HCT116 (cell line): Measurements from ENCODE around the gene PRSS22. TPM values are rescaled to one million over a fixed set of nuclear protein-coding genes. Genes with fewer than 3 reads are reported as not detected.

Experiments used
- ATAC-seq: fragments of 200-7000 bp; cut with Tn5 transposase; 2 replicates; pipeline ENCODE4 v1.9.1; 2020; ENCODE audit warnings: mild to moderate bottlenecking, moderate library complexity
- BruUV-seq: library from RNA; stranded (reverse); fragments of 400-500 nt; replicated peaks from 2 replicates; lab custom pipeline; 2021; lab: Mats Ljungman, UMichigan
- CTCF ChIA-PET: fragments of 300-600 bp; sonication (Branson Sonifier 250); formaldehyde crosslinking; loops from one replicate; lab custom pipeline; 2021; ENCODE audit warnings: antibody characterized with exemption; lab: Charles Lee
- POLR2A ChIA-PET: fragments of 300-600, 350-600 bp; sonication (Branson Sonifier 250); formaldehyde crosslinking; loops from one replicate; lab custom pipeline; 2021; ENCODE audit warnings: antibody characterized with exemption; lab: Charles Lee
- RAD21 ChIA-PET, 2 experiments: fragments of 300-600 bp; sonication (Branson Sonifier 250); formaldehyde crosslinking; loops; one replicate each; lab custom pipeline; 2023; ENCODE audit warnings: low total read pairs in 2 of 2; ENCODE audit not compliant: uncharacterized antibody in 2 of 2, unreplicated experiment in 2 of 2, low non-redundant PET in 1 of 2; lab: Charles Lee
- DNase-seq: peaks from one replicate; pipeline ENCODE4 v3.0.0-alpha.2; 2010; ENCODE audit warnings: low read depth, low spot score
- H2AFZ ChIP-seq: fragments of 200-600 bp; shearing (Covaris generic), sonication (generic); 2 replicates; pipeline ENCODE4 v1.6.1; 2017; ENCODE audit warnings: low read depth, mixed run types, mixed read lengths, antibody characterized with exemption, low read length; ENCODE audit not compliant: poor library complexity, severe bottlenecking
- H3K27ac ChIP-seq: 2 replicates; pipeline ENCODE4 v1.5.1; 2012; ENCODE audit warnings: low read depth, low read length
- H3K27me3 ChIP-seq: fragments of 200-600 bp; sonication (generic); 2 replicates; pipeline ENCODE4 v1.6.1; 2016; ENCODE audit warnings: mixed run types, low read length, mixed read lengths; ENCODE audit not compliant: insufficient read depth
- H3K36me3 ChIP-seq, 2 experiments: fragments of 200-500 bp in 1 of 2; fragments of 200-600 bp in 1 of 2; sonication (Bioruptor generic) in 1 of 2; sonication (generic) in 1 of 2; 2 replicates each; pipeline versions ENCODE4 v1.5.1 to v1.6.1; 2014 to 2016; ENCODE audit warnings: low read length in 2 of 2, inconsistent platforms in 1 of 2, mixed read lengths in 1 of 2, mixed run types in 1 of 2; ENCODE audit not compliant: insufficient read depth in 2 of 2, control insufficient read depth in 1 of 2
- H3K4me1 ChIP-seq, 2 experiments: fragments of 200-600 bp in 1 of 2; sonication (generic) in 1 of 2; 2 replicates each; pipeline versions ENCODE4 v1.5.1 to v1.6.1; 2012 to 2017; ENCODE audit warnings: low read length in 2 of 2, inconsistent platforms in 1 of 2, mild to moderate bottlenecking in 1 of 2, mixed read lengths in 1 of 2, mixed run types in 1 of 2, moderate library complexity in 1 of 2; ENCODE audit not compliant: insufficient read depth in 2 of 2, control insufficient read depth in 1 of 2
- H3K4me2 ChIP-seq: fragments of 200-600 bp; sonication (generic); 2 replicates; pipeline ENCODE4 v1.6.1; 2017; ENCODE audit warnings: mixed run types, low read length, mixed read lengths
- H3K4me3 ChIP-seq, 2 experiments: fragments of 200-600 bp in 1 of 2; sonication (generic) in 1 of 2; replicated peaks in 1 of 2; 2 replicates each; pipeline ENCODE4 v1.5.1; 2011 to 2016; ENCODE audit warnings: low read length in 2 of 2, control low read depth in 1 of 2, low read depth in 1 of 2, mild to moderate bottlenecking in 1 of 2, mixed read lengths in 1 of 2, mixed run types in 1 of 2
- H3K79me2 ChIP-seq: fragments of 200-600 bp; sonication (generic); 2 replicates; pipeline ENCODE4 v1.6.1; 2017; ENCODE audit warnings: mild to moderate bottlenecking, mixed run types, low read length, moderate library complexity, mixed read lengths; ENCODE audit not compliant: insufficient read depth
- H3K9ac ChIP-seq: fragments of 200-600 bp; sonication (generic); 2 replicates; pipeline ENCODE4 v1.6.1; 2016; ENCODE audit warnings: low read length, mixed read lengths
- H3K9me2 ChIP-seq: fragments of 200-600 bp; sonication (generic), shearing (Covaris generic); 2 replicates; pipeline ENCODE4 v1.6.1; 2017; ENCODE audit warnings: mixed run types, mild to moderate bottlenecking, moderate library complexity; ENCODE audit not compliant: insufficient read depth
- H3K9me3 ChIP-seq, 2 experiments: fragments of 200-500 bp in 1 of 2; fragments of 200-600 bp in 1 of 2; sonication (Bioruptor generic) in 1 of 2; sonication (generic) in 1 of 2; 2 replicates each; pipeline ENCODE4 v1.6.1; 2014 to 2017; ENCODE audit warnings: low read length in 2 of 2, mixed read lengths in 2 of 2, inconsistent platforms in 1 of 2, low read depth in 1 of 2, mild to moderate bottlenecking in 1 of 2, mixed run types in 1 of 2, moderate library complexity in 1 of 2; ENCODE audit not compliant: control insufficient read depth in 1 of 2, insufficient read depth in 1 of 2
- H4K20me1 ChIP-seq: fragments of 200-600 bp; sonication (generic), shearing (Covaris generic); 2 replicates; pipeline ENCODE4 v1.6.1; 2017; ENCODE audit warnings: mixed run types, mild to moderate bottlenecking, moderate library complexity; ENCODE audit not compliant: insufficient read depth
- ELF1 ChIP-seq: IDR thresholded peaks from 2 replicates; pipeline ENCODE4 v1.6.1; 2012; ENCODE audit warnings: low read depth, borderline replicate concordance
- EZH2 ChIP-seq: fragments of 200-600 bp; sonication (generic); IDR thresholded peaks from 2 replicates; pipeline ENCODE4 v1.6.1; 2017; ENCODE audit warnings: antibody characterized with exemption, mixed run types
- EZH2phosphoT487 ChIP-seq: fragments of 200-600 bp; IDR thresholded peaks from 2 replicates; pipeline ENCODE4 v1.6.1; 2018; ENCODE audit warnings: antibody characterized with exemption, borderline replicate concordance
- FOSL1 ChIP-seq: IDR thresholded peaks from 2 replicates; pipeline ENCODE4 v1.6.1; 2012; ENCODE audit warnings: low read depth
- POLR2A ChIP-seq: IDR thresholded peaks from 2 replicates; pipeline ENCODE4 v1.7.0; 2011; ENCODE audit warnings: borderline replicate concordance; ENCODE audit not compliant: insufficient read depth, insufficient read length; ENCODE audit errors: extremely low read depth
- POLR2AphosphoS5 ChIP-seq: IDR thresholded peaks from 2 replicates; pipeline ENCODE4 v1.6.1; 2011; ENCODE audit warnings: mild to moderate bottlenecking, low read depth, low read length, moderate library complexity
- SIN3A ChIP-seq: IDR thresholded peaks from 2 replicates; pipeline ENCODE4 v1.6.1; 2012; ENCODE audit warnings: low read depth
- SP1 ChIP-seq: IDR thresholded peaks from 2 replicates; pipeline ENCODE4 v1.6.1; 2012; ENCODE audit warnings: low read depth
- SRF ChIP-seq: IDR thresholded peaks from 2 replicates; pipeline ENCODE4 v1.6.1; 2012; ENCODE audit warnings: low read depth
- TCF7L2 ChIP-seq: IDR thresholded peaks from 2 replicates; pipeline ENCODE4 v1.7.0; 2011; ENCODE audit warnings: borderline replicate concordance, inconsistent platforms; ENCODE audit not compliant: insufficient read depth, insufficient read length; ENCODE audit errors: extremely low read depth
- YY1 ChIP-seq: IDR thresholded peaks from 2 replicates; pipeline ENCODE4 v1.6.1; 2011; ENCODE audit warnings: low read length, low read depth, moderate library complexity, mild to moderate bottlenecking; ENCODE audit not compliant: insufficient replicate concordance; ENCODE audit errors: extremely low read depth
- ZNF274 ChIP-seq: fragments of 200-500 bp; sonication (Bioruptor generic); IDR thresholded peaks from 2 replicates; pipeline ENCODE4 v1.6.1; 2014; ENCODE audit warnings: mild to moderate bottlenecking, low read depth, low read length, inconsistent platforms
- intact Hi-C: fragments of 100-400 bp; cut with micrococcal nuclease; formaldehyde crosslinking; loops from 2 replicates; pipeline ENCODE4 v1.10.0; 2022
- total RNA-seq: library from RNA; stranded (reverse); gene quantifications from one replicate; pipeline ENCODE4 v1.2.1, GENCODE V29; 2021; ENCODE audit not compliant: unreplicated experiment
- TF ChIP-seq, protein P1 (sequence below): IDR thresholded peaks from 2 replicates; pipeline ENCODE4 v1.6.1; 2011; ENCODE audit warnings: mild to moderate bottlenecking, low read length, moderate library complexity; ENCODE audit not compliant: insufficient replicate concordance; ENCODE audit errors: extremely low read depth
- TF ChIP-seq, protein P2 (sequence below): IDR thresholded peaks from 2 replicates; pipeline ENCODE4 v1.6.1; 2012
- TF ChIP-seq, protein P3 (sequence below): IDR thresholded peaks from 2 replicates; pipeline ENCODE4 v1.6.1; 2012
- TF ChIP-seq, protein P4 (sequence below): IDR thresholded peaks from 2 replicates; pipeline ENCODE4 v1.6.1; 2012; ENCODE audit warnings: low read depth
- TF ChIP-seq, protein P5 (sequence below), 3 experiments: fragments of 200-600 bp in 1 of 3; sonication (generic) in 1 of 3; IDR thresholded peaks in 2 of 3; conservative IDR thresholded peaks in 1 of 3; 2 replicates each; pipeline ENCODE4 v1.5.1; 2012 to 2017; ENCODE audit warnings: low read depth in 2 of 3, low read length in 2 of 3, antibody characterized with exemption in 1 of 3, borderline replicate concordance in 1 of 3, control low read depth in 1 of 3, mild to moderate bottlenecking in 1 of 3, mixed read lengths in 1 of 3, mixed run types in 1 of 3, moderate library complexity in 1 of 3; ENCODE audit not compliant: insufficient read depth in 1 of 3

The PRSS22 gene
- total RNA-seq, 1 experiment from 2014 or later: 20.2 TPM

DNA sequence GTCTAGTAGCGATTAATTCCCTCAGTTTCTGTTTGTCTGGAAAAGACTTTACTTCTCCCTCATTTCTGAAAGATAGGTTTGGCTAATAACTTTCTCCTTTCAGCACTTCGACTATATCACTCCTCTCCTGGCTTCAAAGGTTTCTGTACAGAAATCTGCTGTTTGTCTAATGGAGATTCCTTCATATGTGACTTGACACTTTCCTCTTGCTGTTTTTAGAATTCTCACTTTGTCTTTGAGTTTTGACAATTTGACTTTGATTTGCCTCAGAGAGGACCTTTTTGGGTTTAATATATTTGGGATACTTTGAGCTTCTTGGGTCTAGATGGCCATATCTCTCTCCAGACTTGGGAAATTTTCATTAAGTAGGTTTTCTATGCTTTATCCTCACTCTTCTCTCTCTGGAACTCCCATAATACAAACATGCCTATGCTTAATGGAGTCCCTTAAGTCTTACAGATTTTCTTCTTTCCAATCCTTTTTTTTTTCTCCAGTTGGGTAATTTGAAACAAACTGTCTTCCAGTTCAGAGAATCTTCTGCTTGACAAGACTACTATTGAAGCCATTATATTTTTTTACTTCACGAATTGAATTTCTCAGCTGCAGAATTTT, 48.7 kb downstream of the PRSS22 start:
- no peak for DNase-seq
- H2AFZ ChIP-seq: no peak overlapping the region
- H3K9me2 ChIP-seq: no peaks in the 10 kb centered on the region
- no peaks in the 10 kb centered on the region for H3K27me3 ChIP-seq
- no peak overlapping the region for H3K9ac ChIP-seq
- peaks cover 0 to 7% of the 10 kb centered on the region in 2 experiments; a peak in 2 of 4 replicates for H3K9me3 ChIP-seq
- no peak overlapping the region for H3K27ac ChIP-seq
- TF ChIP-seq ZNF274 (no peak), YY1 (no peak), SRF (no peak), EZH2phosphoT487 (no peak), EZH2 (no peak), TCF7L2 (no peak), SP1 (no peak), ELF1 (no peak), POLR2AphosphoS5 (no peak), POLR2A (no peak), SIN3A (no peak), FOSL1 (no peak)
- TF ChIP-seq, protein P1, sequence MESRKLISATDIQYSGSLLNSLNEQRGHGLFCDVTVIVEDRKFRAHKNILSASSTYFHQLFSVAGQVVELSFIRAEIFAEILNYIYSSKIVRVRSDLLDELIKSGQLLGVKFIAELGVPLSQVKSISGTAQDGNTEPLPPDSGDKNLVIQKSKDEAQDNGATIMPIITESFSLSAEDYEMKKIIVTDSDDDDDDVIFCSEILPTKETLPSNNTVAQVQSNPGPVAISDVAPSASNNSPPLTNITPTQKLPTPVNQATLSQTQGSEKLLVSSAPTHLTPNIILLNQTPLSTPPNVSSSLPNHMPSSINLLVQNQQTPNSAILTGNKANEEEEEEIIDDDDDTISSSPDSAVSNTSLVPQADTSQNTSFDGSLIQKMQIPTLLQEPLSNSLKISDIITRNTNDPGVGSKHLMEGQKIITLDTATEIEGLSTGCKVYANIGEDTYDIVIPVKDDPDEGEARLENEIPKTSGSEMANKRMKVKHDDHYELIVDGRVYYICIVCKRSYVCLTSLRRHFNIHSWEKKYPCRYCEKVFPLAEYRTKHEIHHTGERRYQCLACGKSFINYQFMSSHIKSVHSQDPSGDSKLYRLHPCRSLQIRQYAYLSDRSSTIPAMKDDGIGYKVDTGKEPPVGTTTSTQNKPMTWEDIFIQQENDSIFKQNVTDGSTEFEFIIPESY: no peak
- TF ChIP-seq, protein P2, sequence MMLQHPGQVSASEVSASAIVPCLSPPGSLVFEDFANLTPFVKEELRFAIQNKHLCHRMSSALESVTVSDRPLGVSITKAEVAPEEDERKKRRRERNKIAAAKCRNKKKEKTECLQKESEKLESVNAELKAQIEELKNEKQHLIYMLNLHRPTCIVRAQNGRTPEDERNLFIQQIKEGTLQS: no peak
- TF ChIP-seq, protein P3, sequence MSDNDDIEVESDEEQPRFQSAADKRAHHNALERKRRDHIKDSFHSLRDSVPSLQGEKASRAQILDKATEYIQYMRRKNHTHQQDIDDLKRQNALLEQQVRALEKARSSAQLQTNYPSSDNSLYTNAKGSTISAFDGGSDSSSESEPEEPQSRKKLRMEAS: no peak
- TF ChIP-seq, protein P4, sequence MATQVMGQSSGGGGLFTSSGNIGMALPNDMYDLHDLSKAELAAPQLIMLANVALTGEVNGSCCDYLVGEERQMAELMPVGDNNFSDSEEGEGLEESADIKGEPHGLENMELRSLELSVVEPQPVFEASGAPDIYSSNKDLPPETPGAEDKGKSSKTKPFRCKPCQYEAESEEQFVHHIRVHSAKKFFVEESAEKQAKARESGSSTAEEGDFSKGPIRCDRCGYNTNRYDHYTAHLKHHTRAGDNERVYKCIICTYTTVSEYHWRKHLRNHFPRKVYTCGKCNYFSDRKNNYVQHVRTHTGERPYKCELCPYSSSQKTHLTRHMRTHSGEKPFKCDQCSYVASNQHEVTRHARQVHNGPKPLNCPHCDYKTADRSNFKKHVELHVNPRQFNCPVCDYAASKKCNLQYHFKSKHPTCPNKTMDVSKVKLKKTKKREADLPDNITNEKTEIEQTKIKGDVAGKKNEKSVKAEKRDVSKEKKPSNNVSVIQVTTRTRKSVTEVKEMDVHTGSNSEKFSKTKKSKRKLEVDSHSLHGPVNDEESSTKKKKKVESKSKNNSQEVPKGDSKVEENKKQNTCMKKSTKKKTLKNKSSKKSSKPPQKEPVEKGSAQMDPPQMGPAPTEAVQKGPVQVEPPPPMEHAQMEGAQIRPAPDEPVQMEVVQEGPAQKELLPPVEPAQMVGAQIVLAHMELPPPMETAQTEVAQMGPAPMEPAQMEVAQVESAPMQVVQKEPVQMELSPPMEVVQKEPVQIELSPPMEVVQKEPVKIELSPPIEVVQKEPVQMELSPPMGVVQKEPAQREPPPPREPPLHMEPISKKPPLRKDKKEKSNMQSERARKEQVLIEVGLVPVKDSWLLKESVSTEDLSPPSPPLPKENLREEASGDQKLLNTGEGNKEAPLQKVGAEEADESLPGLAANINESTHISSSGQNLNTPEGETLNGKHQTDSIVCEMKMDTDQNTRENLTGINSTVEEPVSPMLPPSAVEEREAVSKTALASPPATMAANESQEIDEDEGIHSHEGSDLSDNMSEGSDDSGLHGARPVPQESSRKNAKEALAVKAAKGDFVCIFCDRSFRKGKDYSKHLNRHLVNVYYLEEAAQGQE: no peak
- TF ChIP-seq, protein P5, sequence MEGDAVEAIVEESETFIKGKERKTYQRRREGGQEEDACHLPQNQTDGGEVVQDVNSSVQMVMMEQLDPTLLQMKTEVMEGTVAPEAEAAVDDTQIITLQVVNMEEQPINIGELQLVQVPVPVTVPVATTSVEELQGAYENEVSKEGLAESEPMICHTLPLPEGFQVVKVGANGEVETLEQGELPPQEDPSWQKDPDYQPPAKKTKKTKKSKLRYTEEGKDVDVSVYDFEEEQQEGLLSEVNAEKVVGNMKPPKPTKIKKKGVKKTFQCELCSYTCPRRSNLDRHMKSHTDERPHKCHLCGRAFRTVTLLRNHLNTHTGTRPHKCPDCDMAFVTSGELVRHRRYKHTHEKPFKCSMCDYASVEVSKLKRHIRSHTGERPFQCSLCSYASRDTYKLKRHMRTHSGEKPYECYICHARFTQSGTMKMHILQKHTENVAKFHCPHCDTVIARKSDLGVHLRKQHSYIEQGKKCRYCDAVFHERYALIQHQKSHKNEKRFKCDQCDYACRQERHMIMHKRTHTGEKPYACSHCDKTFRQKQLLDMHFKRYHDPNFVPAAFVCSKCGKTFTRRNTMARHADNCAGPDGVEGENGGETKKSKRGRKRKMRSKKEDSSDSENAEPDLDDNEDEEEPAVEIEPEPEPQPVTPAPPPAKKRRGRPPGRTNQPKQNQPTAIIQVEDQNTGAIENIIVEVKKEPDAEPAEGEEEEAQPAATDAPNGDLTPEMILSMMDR (IDR thresholded peaks at IDR 0.05 in 2 of 3, conservative IDR thresholded peaks at IDR 0.05 in 1 of 3; ENCODE audit: borderline replicate concordance in 1 of 3, insufficient read depth in 1 of 3, low read depth in 2 of 3, low read length in 2 of 3): no peak
- TF ChIP-seq, all 23 proteins: peak for 0
- Histone ChIP-seq H3K36me3 (no peaks in the 10 kb centered on the region), H4K20me1 (no peaks in the 10 kb centered on the region), H3K4me3 (no peak overlapping the region), H3K79me2 (no peaks in the 10 kb centered on the region), H3K4me1 (peaks cover 3 to 7% of the 10 kb centered on the region in 2 experiments; a peak in 1 of 4 replicates), H3K4me2 (no peak overlapping the region)
- intact Hi-C loops: no loop called here
- BruUV-seq: no TSS peak
- ATAC-seq: no peak
- ChIA-PET POLR2A (no interaction called here), CTCF (no interaction called here), RAD21 (no interaction called here)
